ENCODE data around the gene SLC22A23.

SLC22A23 gene

GRCh38 chr6:3271756-3272155 lies 185.1 kb downstream of the SLC22A23 start:
- Histone ChIP-seq H3K79me2 (ENCODE audit: insufficient read depth, low read length) (peaks cover 54% of the 10 kb centered on the region), H3K9me3 (ENCODE audit: insufficient read depth, low read length, severe bottlenecking) (no peaks in the 10 kb centered on the region), H4K20me1 (ENCODE audit: insufficient read depth, low read length) (peaks cover 85% of the 10 kb centered on the region), H3K4me2 (ENCODE audit: insufficient read depth, low read length) (no peak overlapping the region), H3K27ac (ENCODE audit: low read length) (no peak overlapping the region), H3K27me3 (ENCODE audit: insufficient read depth, low read length, poor library complexity) (no peaks in the 10 kb centered on the region), H2AFZ (ENCODE audit: low read depth, low read length) (no peak overlapping the region), H3K4me3 (ENCODE audit: low read depth in 1 of 2, low read length in 2 of 2) (no peak overlapping the region), H3K9ac (ENCODE audit: low read depth, low read length) (no peak overlapping the region), H3K36me3 (ENCODE audit: insufficient read depth, low read length) (peaks cover 65% of the 10 kb centered on the region), H3K4me1 (ENCODE audit: insufficient read depth, low read length) (no peaks in the 10 kb centered on the region)
- DNase-seq (no peak), ATAC-seq (ENCODE audit: insufficient read depth, low read depth) (no peak)
- TF ChIP-seq, protein P1, sequence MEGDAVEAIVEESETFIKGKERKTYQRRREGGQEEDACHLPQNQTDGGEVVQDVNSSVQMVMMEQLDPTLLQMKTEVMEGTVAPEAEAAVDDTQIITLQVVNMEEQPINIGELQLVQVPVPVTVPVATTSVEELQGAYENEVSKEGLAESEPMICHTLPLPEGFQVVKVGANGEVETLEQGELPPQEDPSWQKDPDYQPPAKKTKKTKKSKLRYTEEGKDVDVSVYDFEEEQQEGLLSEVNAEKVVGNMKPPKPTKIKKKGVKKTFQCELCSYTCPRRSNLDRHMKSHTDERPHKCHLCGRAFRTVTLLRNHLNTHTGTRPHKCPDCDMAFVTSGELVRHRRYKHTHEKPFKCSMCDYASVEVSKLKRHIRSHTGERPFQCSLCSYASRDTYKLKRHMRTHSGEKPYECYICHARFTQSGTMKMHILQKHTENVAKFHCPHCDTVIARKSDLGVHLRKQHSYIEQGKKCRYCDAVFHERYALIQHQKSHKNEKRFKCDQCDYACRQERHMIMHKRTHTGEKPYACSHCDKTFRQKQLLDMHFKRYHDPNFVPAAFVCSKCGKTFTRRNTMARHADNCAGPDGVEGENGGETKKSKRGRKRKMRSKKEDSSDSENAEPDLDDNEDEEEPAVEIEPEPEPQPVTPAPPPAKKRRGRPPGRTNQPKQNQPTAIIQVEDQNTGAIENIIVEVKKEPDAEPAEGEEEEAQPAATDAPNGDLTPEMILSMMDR (IDR thresholded peaks at IDR 0.05; ENCODE audit: borderline replicate concordance, extremely low read depth, low read length, poor library complexity, severe bottlenecking): no peak
- TF ChIP-seq EZH2 (IDR thresholded peaks at IDR 0.05; ENCODE audit: borderline replicate concordance, low read depth, low read length, severe bottlenecking): no peak

- H3K4me1 ChIP-seq (ENCODE audit: insufficient read depth, low read length): no peaks in the 10 kb centered on the region
- no peak overlapping the region for H3K4me3 ChIP-seq (ENCODE audit: low read depth in 1 of 2, low read length in 2 of 2)
- no peak overlapping the region for H3K27ac ChIP-seq (ENCODE audit: low read length)
- H4K20me1 ChIP-seq (ENCODE audit: insufficient read depth, low read length): peaks cover 83% of the 10 kb centered on the region
- no peak for TF ChIP-seq EZH2 (IDR thresholded peaks at IDR 0.05; ENCODE audit: borderline replicate concordance, low read depth, low read length, severe bottlenecking)
- TF ChIP-seq, protein P1 (IDR thresholded peaks at IDR 0.05; ENCODE audit: borderline replicate concordance, extremely low read depth, low read length, poor library complexity, severe bottlenecking): no peak
- H3K4me2 ChIP-seq (ENCODE audit: insufficient read depth, low read length): no peak overlapping the region
- H3K9me3 ChIP-seq (ENCODE audit: insufficient read depth, low read length, severe bottlenecking): no peaks in the 10 kb centered on the region
- H2AFZ ChIP-seq (ENCODE audit: low read depth, low read length): no peak overlapping the region
- H3K27me3 ChIP-seq (ENCODE audit: insufficient read depth, low read length, poor library complexity): no peaks in the 10 kb centered on the region
- H3K79me2 ChIP-seq (ENCODE audit: insufficient read depth, low read length): peaks cover 63% of the 10 kb centered on the region
- no peak for ATAC-seq (ENCODE audit: insufficient read depth, low read depth)
- no peak overlapping the region for H3K9ac ChIP-seq (ENCODE audit: low read depth, low read length)
- no peak for DNase-seq
- peaks cover 75% of the 10 kb centered on the region for H3K36me3 ChIP-seq (ENCODE audit: insufficient read depth, low read length)
Observed at GRCh38 chr6:3270258-3270657, 186.6 kb downstream of the SLC22A23 start.

DNA sequence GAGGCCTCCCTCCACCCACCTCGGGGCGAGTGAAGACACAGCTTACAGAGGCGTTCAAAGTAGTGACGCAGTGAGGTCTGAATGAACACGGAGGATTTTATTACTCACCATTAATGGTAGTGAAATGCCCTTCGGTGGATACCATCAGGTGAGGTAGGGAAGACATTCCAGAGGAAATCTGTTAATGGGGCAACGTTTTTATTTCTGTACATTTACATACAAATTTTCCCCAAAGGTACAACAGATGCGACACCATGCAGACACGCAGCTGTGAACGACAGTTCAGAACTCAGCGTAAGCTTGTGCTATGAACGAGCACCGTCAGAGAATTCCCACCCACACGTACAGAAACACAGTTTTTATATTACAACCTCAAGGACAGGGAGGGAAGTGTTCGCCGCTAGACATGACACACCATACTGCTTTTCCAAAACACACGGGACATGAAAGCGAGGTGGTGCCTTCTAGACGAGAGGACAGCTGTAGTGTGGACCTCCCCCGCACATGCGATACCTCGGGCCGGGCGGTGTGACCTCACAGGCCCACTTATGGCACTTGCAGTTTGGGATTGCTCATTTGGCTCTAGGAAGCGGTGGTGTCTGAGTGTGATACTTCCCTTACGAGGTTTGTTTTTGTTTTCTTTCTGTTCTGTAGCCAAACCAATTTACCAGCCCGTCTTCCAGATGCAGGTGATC lies 187.4 kb downstream of the SLC22A23 start:
- no peak for TF ChIP-seq EZH2 (IDR thresholded peaks at IDR 0.05; ENCODE audit: borderline replicate concordance, low read depth, low read length, severe bottlenecking)
- TF ChIP-seq, protein P1 (IDR thresholded peaks at IDR 0.05; ENCODE audit: borderline replicate concordance, extremely low read depth, low read length, poor library complexity, severe bottlenecking): no peak
- Histone ChIP-seq H3K27ac (ENCODE audit: low read length) (no peak overlapping the region), H3K27me3 (ENCODE audit: insufficient read depth, low read length, poor library complexity) (no peaks in the 10 kb centered on the region), H3K4me3 (ENCODE audit: low read depth in 1 of 2, low read length in 2 of 2) (no peak overlapping the region), H3K79me2 (ENCODE audit: insufficient read depth, low read length) (peaks cover 70% of the 10 kb centered on the region), H3K4me2 (ENCODE audit: insufficient read depth, low read length) (no peak overlapping the region), H3K4me1 (ENCODE audit: insufficient read depth, low read length) (no peaks in the 10 kb centered on the region), H3K9me3 (ENCODE audit: insufficient read depth, low read length, severe bottlenecking) (no peaks in the 10 kb centered on the region), H2AFZ (ENCODE audit: low read depth, low read length) (no peak overlapping the region), H3K9ac (ENCODE audit: low read depth, low read length) (no peak overlapping the region), H3K36me3 (ENCODE audit: insufficient read depth, low read length) (peaks cover 83% of the 10 kb centered on the region), H4K20me1 (ENCODE audit: insufficient read depth, low read length) (peaks cover 87% of the 10 kb centered on the region)
- no peak for ATAC-seq (ENCODE audit: insufficient read depth, low read depth)
- DNase-seq: no peak

All from DND-41 (cell line).